GM23338 (cell line): ENCODE measurements around the gene ITGA4. TPM values are rescaled to one million over a fixed set of nuclear protein-coding genes. Genes with fewer than 3 reads are reported as not detected.

Experiments
- ATAC-seq: fragments of 200-7000 bp; cut with Tn5 transposase; 3 replicates; pipeline ENCODE4 v1.9.1; 2020
- DNase-seq: peaks from one replicate; pipeline ENCODE4 v3.0.0-alpha.2; 2015; ENCODE audit warnings: low spot score
- H2AFZ ChIP-seq: fragments of 200-600 bp; sonication (generic); 2 replicates; pipeline ENCODE4 v1.8.0; 2016; ENCODE audit warnings: antibody characterized with exemption, mild to moderate bottlenecking, moderate library complexity
- H3F3A ChIP-seq: fragments of 200-600 bp; sonication (generic); replicated peaks from 2 replicates; pipeline ENCODE4 v1.8.0; 2017; ENCODE audit warnings: antibody characterized with exemption, mixed run types, low read depth
- H3K27ac ChIP-seq: fragments of 200-600 bp; sonication (generic); 2 replicates; pipeline ENCODE4 v1.6.1; 2016; ENCODE audit warnings: low read depth
- H3K27me3 ChIP-seq: fragments of 200-600 bp; sonication (generic); 2 replicates; pipeline ENCODE4 v1.8.0; 2016; ENCODE audit warnings: mild to moderate bottlenecking, mixed run types, moderate library complexity; ENCODE audit not compliant: insufficient read depth
- H3K36me3 ChIP-seq: fragments of 200-600 bp; sonication (generic); 2 replicates; pipeline ENCODE4 v1.8.0; 2016; ENCODE audit warnings: mild to moderate bottlenecking; ENCODE audit not compliant: insufficient read depth
- H3K4me1 ChIP-seq: fragments of 200-600 bp; sonication (generic); 2 replicates; pipeline ENCODE4 v1.8.0; 2016; ENCODE audit warnings: mild to moderate bottlenecking, moderate library complexity; ENCODE audit not compliant: insufficient read depth
- H3K4me2 ChIP-seq: fragments of 200-600 bp; sonication (generic); 2 replicates; pipeline ENCODE4 v1.7.1; 2017; ENCODE audit warnings: mixed run types
- H3K4me3 ChIP-seq: fragments of 200-600 bp; sonication (generic); 2 replicates; pipeline ENCODE4 v1.6.1; 2016; ENCODE audit warnings: mixed run types
- H3K79me2 ChIP-seq: fragments of 200-600 bp; sonication (generic); replicated peaks from 2 replicates; pipeline ENCODE4 v1.8.0; 2017; ENCODE audit warnings: mild to moderate bottlenecking; ENCODE audit not compliant: insufficient read depth
- H3K9me2 ChIP-seq: fragments of 200-600 bp; sonication (generic); 2 replicates; pipeline ENCODE4 v1.8.0; 2017; ENCODE audit not compliant: insufficient read depth
- H4K20me1 ChIP-seq: fragments of 200-600 bp; sonication (generic); replicated peaks from 2 replicates; pipeline ENCODE4 v1.8.0; 2017; ENCODE audit warnings: mild to moderate bottlenecking; ENCODE audit not compliant: insufficient read depth
- H3K27ac Mint-ChIP-seq: 2 replicates; pipeline ENCODE4 v1.8.0; 2020; ENCODE audit warnings: inconsistent platforms, mild to moderate bottlenecking, moderate library complexity, mixed read lengths
- H3K27me3 Mint-ChIP-seq: 3 replicates; pipeline ENCODE4 v1.8.0; 2022; ENCODE audit warnings: low read depth, mild to moderate bottlenecking, moderate library complexity, mixed read lengths, inconsistent platforms; ENCODE audit not compliant: insufficient read depth, poor library complexity
- H3K36me3 Mint-ChIP-seq: 3 replicates; pipeline ENCODE4 v1.8.0; 2021; ENCODE audit warnings: low read depth, mild to moderate bottlenecking, inconsistent platforms, moderate library complexity, mixed read lengths
- H3K4me1 Mint-ChIP-seq: 3 replicates; pipeline ENCODE4 v1.8.0; 2020; ENCODE audit warnings: mild to moderate bottlenecking, inconsistent platforms, mixed read lengths
- H3K4me3 Mint-ChIP-seq: 3 replicates; pipeline ENCODE4 v1.8.0; 2021; ENCODE audit warnings: moderate library complexity, mild to moderate bottlenecking, inconsistent platforms, mixed read lengths
- H3K9me3 Mint-ChIP-seq: 3 replicates; pipeline ENCODE4 v1.8.0; 2020; ENCODE audit warnings: moderate library complexity, mild to moderate bottlenecking, inconsistent platforms, mixed read lengths
- EZH2 ChIP-seq: fragments of 200-600 bp; sonication (generic); IDR thresholded peaks from one replicate; pipeline ENCODE4 v1.8.0; 2017; ENCODE audit warnings: antibody characterized with exemption, mild to moderate bottlenecking, low read depth; ENCODE audit not compliant: unreplicated experiment
- JUNB ChIP-seq: IDR thresholded peaks from one replicate; pipeline ENCODE4 v1.6.1; 2016; ENCODE audit warnings: antibody characterized with exemption; ENCODE audit not compliant: unreplicated experiment
- NANOG ChIP-seq: IDR thresholded peaks from 2 replicates; pipeline ENCODE4 v1.6.1; 2016; ENCODE audit warnings: antibody characterized with exemption, borderline replicate concordance
- POLR2AphosphoS5 ChIP-seq: IDR thresholded peaks from 2 replicates; pipeline ENCODE4 v1.6.1; 2016; ENCODE audit warnings: antibody characterized with exemption, low read depth
- ZNF114 ChIP-seq: fragments of 250-450 bp; sonication (Bioruptor Pico); IDR thresholded peaks from 2 replicates; pipeline ENCODE4 v1.5.0; 2020; ENCODE audit warnings: mild to moderate bottlenecking, moderate library complexity
- ZNF331 ChIP-seq: fragments of 250-450 bp; sonication (Bioruptor Pico); IDR thresholded peaks from 2 replicates; pipeline ENCODE4 v1.5.0; 2020; ENCODE audit warnings: low read depth, mild to moderate bottlenecking, moderate library complexity
- polyA plus RNA-seq: library from polyadenylated mRNA; unstranded; fragments of >200 nt; fragmentation: Nextera tagmentation; extraction: Ambion mirVana; gene quantifications from 2 replicates; pipeline ENCODE4 v1.2.1, GENCODE V29; 2016
- total RNA-seq: library from RNA; depleted of rRNA; stranded (reverse); fragments of >200 nt; shearing (Covaris generic); gene quantifications from 2 replicates; pipeline ENCODE4 v1.2.3, GENCODE V29; 2014
- TF ChIP-seq, protein P1 (sequence below): IDR thresholded peaks from 2 replicates; pipeline ENCODE4 v1.6.1; 2016; ENCODE audit warnings: antibody characterized with exemption
- TF ChIP-seq, protein P2 (sequence below): fragments of 250-450 bp; sonication (Bioruptor Pico); IDR thresholded peaks from 2 replicates; pipeline ENCODE4 v1.5.0; 2020; ENCODE audit warnings: mild to moderate bottlenecking, moderate library complexity
- TF ChIP-seq, protein P3 (sequence below), 2 experiments: fragments of 200-600 bp in 1 of 2; sonication (generic) in 1 of 2; conservative IDR thresholded peaks; 2 replicates each; pipeline versions ENCODE4 v1.5.1 to v1.6.1; 2016 to 2017; ENCODE audit warnings: antibody characterized with exemption in 2 of 2, low read depth in 2 of 2, mild to moderate bottlenecking in 2 of 2, moderate library complexity in 1 of 2

ITGA4 gene
- total and polyA plus RNA-seq, 2 experiments from 2014 or later: 1.2 to 4.6 TPM

DNA sequence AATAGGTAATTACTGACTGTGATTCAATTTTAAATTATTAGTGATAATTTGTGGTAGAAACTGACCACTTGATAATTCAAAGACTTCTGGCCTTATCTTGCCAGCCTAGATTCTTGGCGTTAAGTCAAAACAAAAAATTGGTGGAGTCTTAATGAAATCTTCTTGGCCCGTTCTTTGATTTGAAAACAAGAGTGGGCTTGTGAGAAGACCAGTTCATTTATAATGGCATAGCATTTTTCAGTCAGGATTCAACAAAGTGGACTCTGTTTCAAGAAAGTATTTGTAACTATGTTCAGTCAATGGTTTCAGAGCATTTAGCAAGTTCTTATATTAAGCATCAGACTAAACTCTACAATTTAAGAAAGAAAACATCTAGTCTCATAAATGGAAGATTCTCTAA, 26.0 kb downstream of the ITGA4 start:
- Histone ChIP-seq H3K4me1 (no peaks in the 10 kb centered on the region), H2AFZ (no peak overlapping the region), H3K36me3 (no peaks in the 10 kb centered on the region), H3K27ac (no peak overlapping the region), H4K20me1 (no peaks in the 10 kb centered on the region), H3K4me3 (no peak overlapping the region), H3K4me2 (no peak overlapping the region), H3K27me3 (no peaks in the 10 kb centered on the region), H3F3A (no peaks in the 10 kb centered on the region), H3K9me2 (no peaks in the 10 kb centered on the region), H3K79me2 (no peaks in the 10 kb centered on the region)
- Mint-ChIP-seq H3K36me3 (no peaks in the 10 kb centered on the region), H3K4me1 (no peaks in the 10 kb centered on the region), H3K27me3 (peaks cover 2% of the 10 kb centered on the region), H3K4me3 (no peak overlapping the region), H3K9me3 (no peaks in the 10 kb centered on the region), H3K27ac (no peak overlapping the region)
- ATAC-seq (no peak), DNase-seq (no peak)
- TF ChIP-seq, protein P1, sequence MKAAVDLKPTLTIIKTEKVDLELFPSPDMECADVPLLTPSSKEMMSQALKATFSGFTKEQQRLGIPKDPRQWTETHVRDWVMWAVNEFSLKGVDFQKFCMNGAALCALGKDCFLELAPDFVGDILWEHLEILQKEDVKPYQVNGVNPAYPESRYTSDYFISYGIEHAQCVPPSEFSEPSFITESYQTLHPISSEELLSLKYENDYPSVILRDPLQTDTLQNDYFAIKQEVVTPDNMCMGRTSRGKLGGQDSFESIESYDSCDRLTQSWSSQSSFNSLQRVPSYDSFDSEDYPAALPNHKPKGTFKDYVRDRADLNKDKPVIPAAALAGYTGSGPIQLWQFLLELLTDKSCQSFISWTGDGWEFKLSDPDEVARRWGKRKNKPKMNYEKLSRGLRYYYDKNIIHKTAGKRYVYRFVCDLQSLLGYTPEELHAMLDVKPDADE: no peak
- TF ChIP-seq NANOG (no peak), EZH2 (no peak), POLR2AphosphoS5 (no peak), JUNB (no peak), ZNF114 (CRISPR knock-in tag) (no peak), ZNF331 (no peak)
- TF ChIP-seq, protein P2, sequence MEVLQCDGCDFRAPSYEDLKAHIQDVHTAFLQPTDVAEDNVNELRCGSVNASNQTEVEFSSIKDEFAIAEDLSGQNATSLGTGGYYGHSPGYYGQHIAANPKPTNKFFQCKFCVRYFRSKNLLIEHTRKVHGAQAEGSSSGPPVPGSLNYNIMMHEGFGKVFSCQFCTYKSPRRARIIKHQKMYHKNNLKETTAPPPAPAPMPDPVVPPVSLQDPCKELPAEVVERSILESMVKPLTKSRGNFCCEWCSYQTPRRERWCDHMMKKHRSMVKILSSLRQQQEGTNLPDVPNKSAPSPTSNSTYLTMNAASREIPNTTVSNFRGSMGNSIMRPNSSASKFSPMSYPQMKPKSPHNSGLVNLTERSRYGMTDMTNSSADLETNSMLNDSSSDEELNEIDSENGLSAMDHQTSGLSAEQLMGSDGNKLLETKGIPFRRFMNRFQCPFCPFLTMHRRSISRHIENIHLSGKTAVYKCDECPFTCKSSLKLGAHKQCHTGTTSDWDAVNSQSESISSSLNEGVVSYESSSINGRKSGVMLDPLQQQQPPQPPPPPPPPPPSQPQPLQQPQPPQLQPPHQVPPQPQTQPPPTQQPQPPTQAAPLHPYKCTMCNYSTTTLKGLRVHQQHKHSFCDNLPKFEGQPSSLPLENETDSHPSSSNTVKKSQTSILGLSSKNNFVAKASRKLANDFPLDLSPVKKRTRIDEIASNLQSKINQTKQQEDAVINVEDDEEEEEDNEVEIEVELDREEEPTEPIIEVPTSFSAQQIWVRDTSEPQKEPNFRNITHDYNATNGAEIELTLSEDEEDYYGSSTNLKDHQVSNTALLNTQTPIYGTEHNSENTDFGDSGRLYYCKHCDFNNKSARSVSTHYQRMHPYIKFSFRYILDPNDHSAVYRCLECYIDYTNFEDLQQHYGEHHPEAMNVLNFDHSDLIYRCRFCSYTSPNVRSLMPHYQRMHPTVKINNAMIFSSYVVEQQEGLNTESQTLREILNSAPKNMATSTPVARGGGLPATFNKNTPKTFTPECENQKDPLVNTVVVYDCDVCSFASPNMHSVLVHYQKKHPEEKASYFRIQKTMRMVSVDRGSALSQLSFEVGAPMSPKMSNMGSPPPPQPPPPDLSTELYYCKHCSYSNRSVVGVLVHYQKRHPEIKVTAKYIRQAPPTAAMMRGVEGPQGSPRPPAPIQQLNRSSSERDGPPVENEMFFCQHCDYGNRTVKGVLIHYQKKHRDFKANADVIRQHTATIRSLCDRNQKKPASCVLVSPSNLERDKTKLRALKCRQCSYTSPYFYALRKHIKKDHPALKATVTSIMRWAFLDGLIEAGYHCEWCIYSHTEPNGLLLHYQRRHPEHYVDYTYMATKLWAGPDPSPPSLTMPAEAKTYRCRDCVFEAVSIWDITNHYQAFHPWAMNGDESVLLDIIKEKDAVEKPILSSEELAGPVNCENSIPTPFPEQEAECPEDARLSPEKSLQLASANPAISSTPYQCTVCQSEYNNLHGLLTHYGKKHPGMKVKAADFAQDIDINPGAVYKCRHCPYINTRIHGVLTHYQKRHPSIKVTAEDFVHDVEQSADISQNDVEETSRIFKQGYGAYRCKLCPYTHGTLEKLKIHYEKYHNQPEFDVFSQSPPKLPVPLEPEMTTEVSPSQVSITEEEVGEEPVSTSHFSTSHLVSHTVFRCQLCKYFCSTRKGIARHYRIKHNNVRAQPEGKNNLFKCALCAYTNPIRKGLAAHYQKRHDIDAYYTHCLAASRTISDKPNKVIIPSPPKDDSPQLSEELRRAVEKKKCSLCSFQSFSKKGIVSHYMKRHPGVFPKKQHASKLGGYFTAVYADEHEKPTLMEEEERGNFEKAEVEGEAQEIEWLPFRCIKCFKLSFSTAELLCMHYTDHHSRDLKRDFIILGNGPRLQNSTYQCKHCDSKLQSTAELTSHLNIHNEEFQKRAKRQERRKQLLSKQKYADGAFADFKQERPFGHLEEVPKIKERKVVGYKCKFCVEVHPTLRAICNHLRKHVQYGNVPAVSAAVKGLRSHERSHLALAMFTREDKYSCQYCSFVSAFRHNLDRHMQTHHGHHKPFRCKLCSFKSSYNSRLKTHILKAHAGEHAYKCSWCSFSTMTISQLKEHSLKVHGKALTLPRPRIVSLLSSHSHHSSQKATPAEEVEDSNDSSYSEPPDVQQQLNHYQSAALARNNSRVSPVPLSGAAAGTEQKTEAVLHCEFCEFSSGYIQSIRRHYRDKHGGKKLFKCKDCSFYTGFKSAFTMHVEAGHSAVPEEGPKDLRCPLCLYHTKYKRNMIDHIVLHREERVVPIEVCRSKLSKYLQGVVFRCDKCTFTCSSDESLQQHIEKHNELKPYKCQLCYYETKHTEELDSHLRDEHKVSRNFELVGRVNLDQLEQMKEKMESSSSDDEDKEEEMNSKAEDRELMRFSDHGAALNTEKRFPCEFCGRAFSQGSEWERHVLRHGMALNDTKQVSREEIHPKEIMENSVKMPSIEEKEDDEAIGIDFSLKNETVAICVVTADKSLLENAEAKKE: no peak
- TF ChIP-seq, protein P3, sequence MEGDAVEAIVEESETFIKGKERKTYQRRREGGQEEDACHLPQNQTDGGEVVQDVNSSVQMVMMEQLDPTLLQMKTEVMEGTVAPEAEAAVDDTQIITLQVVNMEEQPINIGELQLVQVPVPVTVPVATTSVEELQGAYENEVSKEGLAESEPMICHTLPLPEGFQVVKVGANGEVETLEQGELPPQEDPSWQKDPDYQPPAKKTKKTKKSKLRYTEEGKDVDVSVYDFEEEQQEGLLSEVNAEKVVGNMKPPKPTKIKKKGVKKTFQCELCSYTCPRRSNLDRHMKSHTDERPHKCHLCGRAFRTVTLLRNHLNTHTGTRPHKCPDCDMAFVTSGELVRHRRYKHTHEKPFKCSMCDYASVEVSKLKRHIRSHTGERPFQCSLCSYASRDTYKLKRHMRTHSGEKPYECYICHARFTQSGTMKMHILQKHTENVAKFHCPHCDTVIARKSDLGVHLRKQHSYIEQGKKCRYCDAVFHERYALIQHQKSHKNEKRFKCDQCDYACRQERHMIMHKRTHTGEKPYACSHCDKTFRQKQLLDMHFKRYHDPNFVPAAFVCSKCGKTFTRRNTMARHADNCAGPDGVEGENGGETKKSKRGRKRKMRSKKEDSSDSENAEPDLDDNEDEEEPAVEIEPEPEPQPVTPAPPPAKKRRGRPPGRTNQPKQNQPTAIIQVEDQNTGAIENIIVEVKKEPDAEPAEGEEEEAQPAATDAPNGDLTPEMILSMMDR (conservative IDR thresholded peaks at IDR 0.05; ENCODE audit: low read depth in 2 of 2): no peak
